PC-9 (cell line): ENCODE measurements around the gene PRKCH.

ENCODE experiments used
- EZH2 ChIP-seq: fragments of 200-600 bp; sonication (generic); IDR thresholded peaks from 2 replicates; pipeline ENCODE4 v1.8.0; 2017; ENCODE audit warnings: antibody characterized with exemption, low read depth
- TF ChIP-seq, protein P1 (sequence below): fragments of 200-600 bp; sonication (generic); conservative IDR thresholded peaks from 2 replicates; pipeline ENCODE4 v1.6.1; 2017; ENCODE audit warnings: mixed run types, antibody characterized with exemption, mild to moderate bottlenecking, moderate library complexity

DNA sequence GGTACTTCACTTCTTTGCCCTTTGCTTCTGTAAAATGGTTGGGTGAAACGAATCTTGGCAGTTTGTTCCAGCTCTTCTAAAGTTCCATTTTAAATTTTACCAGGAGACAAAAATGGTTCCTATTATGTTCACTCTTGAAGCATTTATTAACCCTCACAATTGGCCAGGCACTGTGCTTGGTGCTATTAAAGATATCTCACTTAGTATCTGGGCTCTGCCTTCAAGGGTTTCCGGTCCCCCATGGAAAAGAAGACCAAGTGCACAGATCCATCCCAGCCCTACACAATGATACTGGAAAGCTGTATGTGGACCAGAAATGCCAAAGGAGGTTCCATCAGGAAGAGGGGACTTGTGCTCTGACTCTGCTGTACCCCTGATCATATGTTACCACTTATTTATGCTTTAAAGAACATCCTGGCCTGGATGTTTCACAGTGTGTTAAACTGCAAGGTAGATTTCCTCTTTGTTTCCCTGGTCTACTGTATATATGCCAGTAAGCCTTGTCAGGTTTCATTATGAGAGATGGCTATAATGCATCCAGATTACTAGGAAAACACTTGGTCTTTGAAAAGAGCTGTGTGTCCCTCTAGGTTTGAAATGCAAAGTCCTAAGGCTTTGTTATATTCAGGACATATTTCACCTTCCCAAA is 154.8 kb downstream of the PRKCH start:
- no peak for TF ChIP-seq EZH2
- TF ChIP-seq, protein P1, sequence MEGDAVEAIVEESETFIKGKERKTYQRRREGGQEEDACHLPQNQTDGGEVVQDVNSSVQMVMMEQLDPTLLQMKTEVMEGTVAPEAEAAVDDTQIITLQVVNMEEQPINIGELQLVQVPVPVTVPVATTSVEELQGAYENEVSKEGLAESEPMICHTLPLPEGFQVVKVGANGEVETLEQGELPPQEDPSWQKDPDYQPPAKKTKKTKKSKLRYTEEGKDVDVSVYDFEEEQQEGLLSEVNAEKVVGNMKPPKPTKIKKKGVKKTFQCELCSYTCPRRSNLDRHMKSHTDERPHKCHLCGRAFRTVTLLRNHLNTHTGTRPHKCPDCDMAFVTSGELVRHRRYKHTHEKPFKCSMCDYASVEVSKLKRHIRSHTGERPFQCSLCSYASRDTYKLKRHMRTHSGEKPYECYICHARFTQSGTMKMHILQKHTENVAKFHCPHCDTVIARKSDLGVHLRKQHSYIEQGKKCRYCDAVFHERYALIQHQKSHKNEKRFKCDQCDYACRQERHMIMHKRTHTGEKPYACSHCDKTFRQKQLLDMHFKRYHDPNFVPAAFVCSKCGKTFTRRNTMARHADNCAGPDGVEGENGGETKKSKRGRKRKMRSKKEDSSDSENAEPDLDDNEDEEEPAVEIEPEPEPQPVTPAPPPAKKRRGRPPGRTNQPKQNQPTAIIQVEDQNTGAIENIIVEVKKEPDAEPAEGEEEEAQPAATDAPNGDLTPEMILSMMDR: no peak
